Measurements from ENCODE around the gene PGA5.
"Not testable (repeated sequence)": the region's sequence is repeated elsewhere in the genome, so short reads cannot be mapped to it uniquely, and the experiment has no call there.

PGA5 gene

DNA sequence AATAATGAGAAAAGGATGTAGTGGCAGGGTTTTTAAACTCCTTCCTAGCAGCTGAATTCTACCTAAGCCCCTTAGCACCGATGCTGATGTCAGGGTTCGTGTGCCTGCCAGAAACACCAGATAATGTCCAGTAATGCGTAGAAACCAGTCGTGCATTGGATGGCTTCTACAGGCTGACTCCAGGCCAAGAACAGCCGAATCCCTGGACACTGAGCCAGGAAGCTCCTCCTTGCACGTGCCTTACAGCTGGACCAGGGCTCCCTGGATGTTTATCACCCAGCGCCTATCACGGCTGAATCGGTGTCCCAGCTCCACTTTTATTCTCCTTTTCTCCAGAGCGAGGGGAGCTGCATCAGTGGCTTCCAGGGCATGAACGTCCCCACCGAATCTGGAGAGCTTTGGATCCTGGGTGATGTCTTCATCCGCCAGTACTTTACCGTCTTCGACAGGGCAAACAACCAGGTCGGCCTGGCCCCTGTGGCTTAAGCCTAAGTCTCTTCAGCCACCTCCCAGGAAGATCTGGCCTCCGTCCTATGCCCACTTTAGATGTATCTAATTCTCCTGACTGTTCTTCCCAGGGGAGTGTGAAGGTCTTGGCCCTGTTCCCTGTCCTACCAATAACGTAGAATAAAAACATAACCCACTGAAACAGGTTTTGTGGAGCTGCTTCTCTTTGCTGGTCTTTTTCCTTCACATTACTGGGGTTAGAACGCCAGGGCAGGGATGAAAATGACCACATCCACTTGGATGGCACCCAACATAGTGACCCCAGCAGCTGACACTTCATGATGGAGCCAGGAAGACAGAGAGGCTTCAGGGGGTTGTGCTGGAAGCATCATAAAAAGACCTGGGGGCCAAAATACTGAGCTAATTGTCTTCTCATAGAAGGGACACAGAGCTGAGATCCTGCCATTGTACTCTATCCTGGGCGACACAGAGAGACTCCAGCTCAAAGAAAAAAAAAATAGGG lies 10.1 kb downstream of the PGA5 start:
- H3K36me3 ChIP-seq (ENCODE audit: control insufficient read depth, insufficient read depth, low read length); H3K27me3 ChIP-seq (replicated peaks; ENCODE audit: control insufficient read depth, insufficient read depth, low read length); DNase-seq (ENCODE audit: extremely low read depth, insufficient read length); H3K4me3 ChIP-seq (replicated peaks; ENCODE audit: low read depth, low read length): not testable (repeated sequence)

DNA sequence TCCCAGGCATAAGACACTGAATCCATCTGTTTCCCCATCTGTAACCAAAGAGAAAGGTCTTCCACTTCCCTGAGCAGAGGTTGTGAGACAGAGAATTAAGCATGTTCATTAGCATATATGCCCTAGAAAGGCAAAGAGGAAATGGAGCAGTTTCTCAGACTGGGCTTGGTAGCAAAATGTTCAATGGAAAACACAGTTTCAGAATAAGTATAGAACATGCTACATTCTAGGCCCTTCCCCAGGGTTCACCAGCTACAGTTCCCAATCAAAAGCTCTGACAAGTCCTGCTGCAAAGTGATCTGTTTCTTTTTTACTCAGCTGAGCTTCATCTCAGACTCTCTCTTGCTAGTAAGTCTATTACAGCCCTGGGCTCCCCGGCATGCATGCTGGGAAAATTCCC lies 11.4 kb downstream of the PGA5 start:
- H3K27me3 ChIP-seq (replicated peaks; ENCODE audit: control insufficient read depth, insufficient read depth, low read length); H3K4me3 ChIP-seq (replicated peaks; ENCODE audit: low read depth, low read length); DNase-seq (ENCODE audit: extremely low read depth, insufficient read length); H3K36me3 ChIP-seq (ENCODE audit: control insufficient read depth, insufficient read depth, low read length): not testable (repeated sequence)

DNA sequence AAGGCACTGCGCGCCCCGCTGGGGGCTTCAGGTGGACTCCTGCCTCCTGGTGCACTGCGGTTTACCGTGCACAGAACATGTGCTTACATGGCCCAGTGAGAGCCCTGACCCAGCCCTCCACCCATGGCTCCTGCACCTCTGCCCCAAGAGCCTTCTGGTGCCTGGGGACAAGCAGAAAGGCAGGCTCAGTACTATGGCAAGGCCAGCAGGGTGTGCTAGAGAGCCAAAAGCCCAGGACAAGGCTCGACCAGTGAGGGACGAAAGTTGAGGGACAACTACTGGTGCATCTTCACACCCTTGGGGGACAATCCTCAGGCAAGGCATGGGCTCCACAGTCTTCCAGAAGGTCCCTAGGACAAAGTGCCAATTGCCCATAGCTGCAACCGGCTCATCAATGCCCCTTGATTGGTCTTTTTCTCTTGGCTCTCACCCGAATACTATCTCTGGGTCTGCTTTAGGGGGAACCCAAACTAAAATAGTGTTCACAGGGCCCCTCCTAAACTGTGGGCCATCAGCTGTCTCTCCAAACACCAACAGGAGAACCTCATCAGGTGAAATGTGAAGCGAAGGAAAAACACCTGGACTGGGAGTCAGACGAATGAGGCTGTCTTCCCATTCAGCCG lies 13.5 kb downstream of the PGA5 start:
- DNase-seq (ENCODE audit: extremely low read depth, insufficient read length) = peak; percentile 33
- no peaks in the 10 kb centered on the region for H3K27me3 ChIP-seq (replicated peaks; ENCODE audit: control insufficient read depth, insufficient read depth, low read length)
- TF ChIP-seq, protein P1, sequence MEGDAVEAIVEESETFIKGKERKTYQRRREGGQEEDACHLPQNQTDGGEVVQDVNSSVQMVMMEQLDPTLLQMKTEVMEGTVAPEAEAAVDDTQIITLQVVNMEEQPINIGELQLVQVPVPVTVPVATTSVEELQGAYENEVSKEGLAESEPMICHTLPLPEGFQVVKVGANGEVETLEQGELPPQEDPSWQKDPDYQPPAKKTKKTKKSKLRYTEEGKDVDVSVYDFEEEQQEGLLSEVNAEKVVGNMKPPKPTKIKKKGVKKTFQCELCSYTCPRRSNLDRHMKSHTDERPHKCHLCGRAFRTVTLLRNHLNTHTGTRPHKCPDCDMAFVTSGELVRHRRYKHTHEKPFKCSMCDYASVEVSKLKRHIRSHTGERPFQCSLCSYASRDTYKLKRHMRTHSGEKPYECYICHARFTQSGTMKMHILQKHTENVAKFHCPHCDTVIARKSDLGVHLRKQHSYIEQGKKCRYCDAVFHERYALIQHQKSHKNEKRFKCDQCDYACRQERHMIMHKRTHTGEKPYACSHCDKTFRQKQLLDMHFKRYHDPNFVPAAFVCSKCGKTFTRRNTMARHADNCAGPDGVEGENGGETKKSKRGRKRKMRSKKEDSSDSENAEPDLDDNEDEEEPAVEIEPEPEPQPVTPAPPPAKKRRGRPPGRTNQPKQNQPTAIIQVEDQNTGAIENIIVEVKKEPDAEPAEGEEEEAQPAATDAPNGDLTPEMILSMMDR (IDR thresholded peaks at IDR 0.05; ENCODE audit: insufficient read depth, low read length, poor library complexity, severe bottlenecking) = peak; percentile 98
- no peak overlapping the region for H3K4me3 ChIP-seq (replicated peaks; ENCODE audit: low read depth, low read length)
- no peaks in the 10 kb centered on the region; the same call in 1 of the 2 replicates for H3K36me3 ChIP-seq (ENCODE audit: control insufficient read depth, insufficient read depth, low read length)

DNA sequence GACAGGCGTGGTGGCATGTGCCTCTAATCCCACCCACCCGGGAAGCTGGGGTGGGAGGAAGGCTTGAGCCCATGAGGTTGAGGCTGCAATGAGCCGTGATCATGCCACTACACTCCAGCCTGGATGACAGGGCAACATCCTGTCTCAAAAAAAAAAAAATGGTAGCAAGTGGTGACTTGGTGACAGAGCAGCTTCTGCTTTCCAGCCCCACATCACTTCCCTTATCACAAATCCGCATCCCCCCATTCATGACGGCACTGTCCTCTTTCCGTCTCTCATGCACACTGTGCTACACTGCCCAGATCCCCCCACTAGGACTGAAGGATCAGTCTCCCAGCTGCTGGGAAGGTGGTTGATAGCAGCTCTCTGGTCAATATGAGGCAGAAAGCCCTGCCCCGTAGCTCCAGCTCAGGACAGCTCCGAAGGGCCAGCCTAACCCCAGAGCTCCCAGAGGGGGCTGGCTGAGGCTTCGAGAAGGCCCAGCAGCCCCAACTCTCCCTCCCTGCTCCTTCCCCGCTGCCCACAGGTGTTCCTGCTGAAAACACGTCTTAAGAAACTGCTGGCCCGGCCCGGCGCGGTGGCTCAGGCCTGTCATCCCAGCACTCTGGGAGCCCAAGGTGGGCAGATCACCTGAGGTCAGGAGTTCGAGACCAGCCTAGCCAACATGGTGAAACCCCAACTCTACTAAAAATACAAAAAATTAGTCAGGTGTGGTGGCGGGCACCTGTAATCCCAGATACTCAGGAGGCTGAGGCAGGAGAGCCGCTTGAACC lies 15.9 kb downstream of the PGA5 start:
- no peak for DNase-seq (ENCODE audit: extremely low read depth, insufficient read length)

DNA sequence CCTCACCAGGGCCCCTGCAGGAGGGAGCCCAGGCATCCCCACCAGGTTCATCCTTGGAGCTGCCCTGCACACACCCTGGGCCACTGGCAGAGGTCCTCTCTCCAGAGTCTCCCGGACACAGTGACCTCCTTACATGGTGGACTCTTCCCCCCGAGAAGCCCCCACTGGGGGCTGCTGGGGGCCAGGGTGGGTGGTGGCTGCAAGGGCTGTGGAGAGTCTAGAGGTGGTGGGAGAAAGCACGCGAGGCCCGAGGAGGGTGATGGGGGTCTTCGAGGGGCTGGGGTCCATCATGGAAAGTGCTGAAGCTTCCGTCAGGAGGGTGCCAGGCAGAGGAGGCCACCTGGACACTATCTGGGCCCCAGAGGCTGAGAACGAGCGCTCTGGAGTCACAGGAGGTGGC lies 17.6 kb downstream of the PGA5 start:
- DNase-seq (ENCODE audit: extremely low read depth, insufficient read length) = no peak
- H3K4me3 ChIP-seq (replicated peaks; ENCODE audit: low read depth, low read length) = no peak overlapping the region
- TF ChIP-seq, protein P1 (IDR thresholded peaks at IDR 0.05; ENCODE audit: insufficient read depth, low read length, poor library complexity, severe bottlenecking) = no peak
- H3K36me3 ChIP-seq (ENCODE audit: control insufficient read depth, insufficient read depth, low read length) = no peaks in the 10 kb centered on the region; the same call in none of the 2 replicates
- H3K27me3 ChIP-seq (replicated peaks; ENCODE audit: control insufficient read depth, insufficient read depth, low read length) = no peaks in the 10 kb centered on the region

More for the DNA sequence above, 15.9 kb downstream of the PGA5 start:
- Histone ChIP-seq H3K4me3 (replicated peaks; ENCODE audit: low read depth, low read length) (no peak overlapping the region), H3K27me3 (replicated peaks; ENCODE audit: control insufficient read depth, insufficient read depth, low read length) (no peaks in the 10 kb centered on the region), H3K36me3 (ENCODE audit: control insufficient read depth, insufficient read depth, low read length) (no peaks in the 10 kb centered on the region; the same call in none of the 2 replicates)
- TF ChIP-seq, protein P1 (IDR thresholded peaks at IDR 0.05; ENCODE audit: insufficient read depth, low read length, poor library complexity, severe bottlenecking) = no peak

DNA sequence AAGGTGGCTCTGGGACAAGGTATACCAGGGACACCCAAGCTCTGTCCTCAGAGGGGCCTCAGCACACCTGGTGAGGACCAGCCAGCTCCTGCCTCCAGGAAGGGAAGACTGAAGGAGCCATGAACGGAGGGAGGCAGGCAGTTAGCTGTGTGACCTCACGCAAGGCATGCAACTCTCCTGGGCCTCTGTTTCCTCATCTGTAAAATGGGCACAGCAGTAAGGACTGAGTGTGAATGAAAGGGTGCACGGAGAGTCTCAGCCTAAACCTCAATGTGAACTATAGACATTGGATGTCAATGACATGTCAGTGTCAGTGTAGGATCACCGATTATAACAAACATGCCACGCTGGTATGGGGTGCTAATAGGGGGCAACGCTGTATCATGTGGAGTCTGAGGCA lies 18.4 kb downstream of the PGA5 start:
- DNase-seq (ENCODE audit: extremely low read depth, insufficient read length) = no peak
- TF ChIP-seq, protein P1 (IDR thresholded peaks at IDR 0.05; ENCODE audit: insufficient read depth, low read length, poor library complexity, severe bottlenecking) = no peak

More for the DNA sequence above, 18.4 kb downstream of the PGA5 start:
- Histone ChIP-seq H3K4me3 (replicated peaks; ENCODE audit: low read depth, low read length) (no peak overlapping the region), H3K27me3 (replicated peaks; ENCODE audit: control insufficient read depth, insufficient read depth, low read length) (no peaks in the 10 kb centered on the region), H3K36me3 (ENCODE audit: control insufficient read depth, insufficient read depth, low read length) (no peaks in the 10 kb centered on the region; the same call in none of the 2 replicates)

All from GM06990 (cell line).